22Rv1 (cell line): ENCODE results near the gene INPP5A.

Experiments
- CTCF ChIP-seq: fragments of 450-650 bp; IDR thresholded peaks from 2 replicates; pipeline ENCODE4 v1.5.1; 2017; ENCODE audit warnings: mild to moderate bottlenecking
- ZFX ChIP-seq: fragments of 450-650 bp; IDR thresholded peaks from 2 replicates; pipeline ENCODE4 v1.6.1; 2017; ENCODE audit warnings: antibody characterized with exemption, borderline replicate concordance

GRCh38 chr10:132711613-132712121 is 174.1 kb downstream of the INPP5A start:
- no peak for TF ChIP-seq CTCF
- TF ChIP-seq ZFX: no peak
